ENCODE results near the gene DRG2.
A peak's percentile ranks its signal among the peaks of the same experiment; 100 is the strongest.

Gene DRG2

GRCh38 chr17:18079543-18079942, 8.2 kb upstream of the DRG2 start:
- no peak for DNase-seq

- DNase-seq = no peak
Measured at GRCh38 chr17:18084256-18084655, 3.5 kb upstream of the DRG2 start.

- no peak for DNase-seq
Measured at GRCh38 chr17:18089613-18090012, 1.9 kb downstream of the DRG2 start.

- peak; percentile 59 for DNase-seq
Measured at GRCh38 chr17:18093616-18094408, 6.1 kb downstream of the DRG2 start.

- no peak for DNase-seq
Measured at GRCh38 chr17:18094409-18094807, 6.7 kb downstream of the DRG2 start.

- DNase-seq = no peak
Measured at GRCh38 chr17:18099516-18099915, 11.8 kb downstream of the DRG2 start.

- DNase-seq = no peak
Measured at GRCh38 chr17:18100616-18101015, 12.9 kb downstream of the DRG2 start.

- DNase-seq = no peak
Measured at GRCh38 chr17:18101828-18102227, 14.1 kb downstream of the DRG2 start.

GRCh38 chr17:18102640-18103039, 14.9 kb downstream of the DRG2 start:
- no peak for DNase-seq

GRCh38 chr17:18105027-18105426, 17.3 kb downstream of the DRG2 start:
- DNase-seq = no peak

GRCh38 chr17:18105595-18105994, 17.8 kb downstream of the DRG2 start:
- no peak for DNase-seq

- DNase-seq = no peak
Measured at GRCh38 chr17:18106211-18106610, 18.5 kb downstream of the DRG2 start.

- DNase-seq = no peak
Measured at GRCh38 chr17:18107061-18107790, 19.5 kb downstream of the DRG2 start.

GRCh38 chr17:18107971-18108370, 20.2 kb downstream of the DRG2 start:
- no peak for DNase-seq

- no peak for DNase-seq
Measured at GRCh38 chr17:18108401-18109312, 20.9 kb downstream of the DRG2 start, which contains the start of gene MYO15A. Gene MYO15A (plus strand): TSS chr17:18108756. CDS start chr17:18118801, 10,045 bp downstream.

GRCh38 chr17:18109935-18110485, 22.3 kb downstream of the DRG2 start:
- no peak for DNase-seq

GRCh38 chr17:18110636-18111145, 22.9 kb downstream of the DRG2 start:
- no peak for DNase-seq

GRCh38 chr17:18111330-18111971, 23.7 kb downstream of the DRG2 start:
- no peak for DNase-seq

GRCh38 chr17:18115517-18115916, 27.8 kb downstream of the DRG2 start:
- no peak for DNase-seq

GRCh38 chr17:18116078-18116477, 28.3 kb downstream of the DRG2 start:
- DNase-seq = no peak

GRCh38 chr17:18117533-18117932, 29.8 kb downstream of the DRG2 start:
- DNase-seq = no peak

Data from suppressor macrophage treated with lipopolysaccharide for 4 hours (primary cell).